ENCODE results near the gene MAPK1.
"Not testable (repeated sequence)": the region's sequence is repeated elsewhere in the genome, so short reads cannot be mapped to it uniquely, and the experiment has no call there.

Gene MAPK1

GRCh38 chr22:21867528-21868266 is at the start of gene MAPK1:
MAPK1 (minus strand) TSS chr22:21867645; CDS start chr22:21867440, 205 bp downstream.
- peak; percentile 98 for DNase-seq (ENCODE audit: low spot score)

- peak; percentile 24 for DNase-seq (ENCODE audit: low spot score)
These were observed 49.0 kb upstream of the MAPK1 start for GRCh38 chr22:21916309-21916918.

- DNase-seq (ENCODE audit: low spot score), result no peak
These were observed 48.3 kb upstream of the MAPK1 start for GRCh38 chr22:21915624-21916308.

GRCh38 chr22:21914033-21914642 is 46.7 kb upstream of the MAPK1 start:
- not testable (repeated sequence) for DNase-seq (ENCODE audit: low spot score)

GRCh38 chr22:21910367-21910766 is 42.9 kb upstream of the MAPK1 start:
- not testable (repeated sequence) for DNase-seq (ENCODE audit: low spot score)

GRCh38 chr22:21909871-21910270 is 42.4 kb upstream of the MAPK1 start:
- no peak for DNase-seq (ENCODE audit: low spot score)

- no peak for DNase-seq (ENCODE audit: low spot score)
These were observed 40.4 kb upstream of the MAPK1 start for GRCh38 chr22:21907638-21908522.

GRCh38 chr22:21905234-21905633 is 37.8 kb upstream of the MAPK1 start:
- not testable (repeated sequence) for DNase-seq (ENCODE audit: low spot score)

GRCh38 chr22:21904250-21904789 is 36.9 kb upstream of the MAPK1 start:
- peak; percentile 19 for DNase-seq (ENCODE audit: low spot score)

GRCh38 chr22:21903283-21903682 is 35.8 kb upstream of the MAPK1 start:
- DNase-seq (ENCODE audit: low spot score), result no peak

- DNase-seq (ENCODE audit: low spot score), result no peak
These were observed 35.0 kb upstream of the MAPK1 start for GRCh38 chr22:21902296-21903087.

- DNase-seq (ENCODE audit: low spot score), result no peak
These were observed 31.0 kb upstream of the MAPK1 start for GRCh38 chr22:21898354-21898896.

- no peak for DNase-seq (ENCODE audit: low spot score)
These were observed 29.6 kb upstream of the MAPK1 start for GRCh38 chr22:21896951-21897513.

GRCh38 chr22:21896275-21896674 is 28.8 kb upstream of the MAPK1 start:
- DNase-seq (ENCODE audit: low spot score), result not testable (repeated sequence)

GRCh38 chr22:21894799-21895198 is 27.4 kb upstream of the MAPK1 start:
- no peak for DNase-seq (ENCODE audit: low spot score)

- DNase-seq (ENCODE audit: low spot score), result no peak
These were observed 22.0 kb upstream of the MAPK1 start for GRCh38 chr22:21889251-21889990.

GRCh38 chr22:21887841-21888240 is 20.4 kb upstream of the MAPK1 start:
- DNase-seq (ENCODE audit: low spot score), result no peak

- DNase-seq (ENCODE audit: low spot score), result not testable (repeated sequence)
These were observed 16.5 kb upstream of the MAPK1 start for GRCh38 chr22:21883930-21884329.

- DNase-seq (ENCODE audit: low spot score), result not testable (repeated sequence)
These were observed 15.4 kb upstream of the MAPK1 start for GRCh38 chr22:21882754-21883333.
